HG02973 (cell line): Measurements from ENCODE around the gene GGA1.
"Not testable (repeated sequence)": the region's sequence is repeated elsewhere in the genome, so short reads cannot be mapped to it uniquely, and the experiment has no call there.

Source experiments
- ATAC-seq: cut with Tn5 transposase; IDR thresholded peaks from one replicate; pipeline ENCODE4 v1.9.1; 2021; ENCODE audit warnings: moderate library complexity; ENCODE audit not compliant: unreplicated experiment

GGA1 gene

DNA sequence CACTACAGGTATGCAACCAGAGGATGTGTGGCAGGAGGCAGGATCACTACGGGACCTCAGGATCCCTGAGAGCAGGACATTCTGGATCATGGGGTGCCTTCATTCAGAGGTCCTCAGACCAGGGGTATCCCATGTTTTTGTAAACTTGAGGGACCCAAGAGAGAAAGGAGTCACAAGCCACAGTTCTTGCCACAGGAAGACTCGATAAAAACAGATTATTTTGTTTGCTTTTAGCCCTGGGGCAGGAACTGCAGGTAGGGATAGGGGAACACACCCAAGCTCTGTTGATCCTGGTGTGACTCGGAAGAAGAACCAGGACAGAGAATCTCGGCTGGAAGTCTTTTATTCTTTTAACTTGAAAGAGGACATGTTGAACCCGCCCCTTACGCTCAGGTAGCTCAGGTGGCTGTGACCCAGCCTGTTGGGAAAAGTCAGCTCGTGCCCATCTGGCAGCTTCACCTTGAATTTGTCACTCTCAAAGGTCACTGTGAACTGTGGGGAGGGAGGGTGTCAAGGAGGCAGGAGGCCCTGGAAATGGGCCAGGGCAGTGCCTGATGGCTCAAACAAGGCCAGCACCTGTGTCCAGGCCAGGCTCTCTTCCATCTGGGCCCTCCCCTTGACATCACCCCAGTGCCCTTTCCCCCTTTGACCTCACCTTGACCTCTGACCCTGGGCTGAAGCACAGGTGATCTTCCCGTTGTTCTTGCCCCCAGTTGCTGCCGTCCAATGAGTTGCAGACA, 38.5 kb upstream of the GGA1 start:
- no peak for ATAC-seq

DNA sequence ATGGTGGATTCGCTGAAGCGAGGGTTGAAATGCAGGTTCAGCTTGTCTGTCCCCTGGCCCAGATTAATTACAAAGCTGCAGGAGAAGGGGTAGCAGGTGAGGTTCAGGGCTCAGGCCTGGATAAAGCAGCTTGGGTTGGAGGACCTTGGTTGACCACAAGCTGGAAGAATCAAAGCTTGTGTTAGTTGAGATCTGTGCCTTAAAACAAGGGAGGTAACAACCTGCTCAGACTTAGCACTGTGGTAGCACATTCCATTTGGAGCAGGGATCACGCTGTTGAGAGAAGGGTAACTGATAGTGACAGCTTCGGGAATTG, 38.0 kb upstream of the GGA1 start:
- no peak for ATAC-seq

DNA sequence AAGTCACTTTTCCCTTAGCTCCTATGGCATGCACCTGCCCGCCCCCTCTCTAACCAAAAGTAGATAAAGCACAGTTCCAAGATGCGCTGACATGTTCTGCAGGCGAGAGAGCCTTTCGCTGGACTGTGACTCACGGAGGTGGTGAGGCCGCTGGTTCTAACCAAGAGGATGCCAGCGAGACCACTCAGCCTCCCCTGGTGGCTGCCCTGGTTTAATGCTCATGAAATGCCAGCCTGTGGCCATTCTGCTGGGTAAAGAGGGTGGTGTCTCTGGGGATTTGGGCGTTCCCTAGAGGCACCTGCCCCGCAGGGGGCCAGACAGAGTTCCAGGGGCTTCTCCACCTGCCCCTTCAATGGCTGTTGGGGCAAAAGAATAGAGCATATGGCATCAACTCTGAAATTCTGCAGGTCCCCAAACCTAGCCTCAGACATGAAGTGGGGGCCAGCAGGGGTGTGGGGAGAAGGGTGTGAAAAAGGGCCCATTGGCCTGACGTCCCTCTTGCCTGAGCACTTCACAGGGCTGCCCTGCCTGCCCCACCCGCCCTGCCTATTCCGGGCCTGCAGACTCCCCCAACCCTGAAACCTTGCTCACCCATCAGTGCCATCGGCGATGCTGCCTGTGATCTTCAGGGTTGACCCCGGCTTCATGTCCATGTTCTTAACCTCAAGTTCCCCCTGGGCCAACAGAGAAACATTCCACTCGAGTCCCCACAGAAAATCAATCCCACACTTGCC, 37.2 kb upstream of the GGA1 start:
- no peak for ATAC-seq

DNA sequence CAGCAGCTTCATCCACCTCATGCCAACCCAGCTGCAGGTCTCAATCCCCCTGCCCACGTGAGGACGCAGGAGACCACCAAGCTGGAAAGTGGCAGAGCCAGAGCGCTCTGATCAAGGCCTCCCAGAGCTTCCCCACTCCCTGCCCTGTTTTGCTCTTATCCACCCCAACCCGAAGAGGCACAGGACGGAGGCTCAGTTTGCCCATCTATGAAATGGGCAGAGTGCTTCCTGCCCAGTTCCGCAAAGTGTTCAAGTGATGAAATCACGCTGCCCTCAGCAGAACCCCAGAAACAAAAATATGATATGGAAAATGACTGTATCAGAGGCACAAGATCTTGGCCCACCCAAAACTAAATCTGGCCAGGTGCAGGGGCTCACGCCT, 36.7 kb upstream of the GGA1 start:
- ATAC-seq = no peak

DNA sequence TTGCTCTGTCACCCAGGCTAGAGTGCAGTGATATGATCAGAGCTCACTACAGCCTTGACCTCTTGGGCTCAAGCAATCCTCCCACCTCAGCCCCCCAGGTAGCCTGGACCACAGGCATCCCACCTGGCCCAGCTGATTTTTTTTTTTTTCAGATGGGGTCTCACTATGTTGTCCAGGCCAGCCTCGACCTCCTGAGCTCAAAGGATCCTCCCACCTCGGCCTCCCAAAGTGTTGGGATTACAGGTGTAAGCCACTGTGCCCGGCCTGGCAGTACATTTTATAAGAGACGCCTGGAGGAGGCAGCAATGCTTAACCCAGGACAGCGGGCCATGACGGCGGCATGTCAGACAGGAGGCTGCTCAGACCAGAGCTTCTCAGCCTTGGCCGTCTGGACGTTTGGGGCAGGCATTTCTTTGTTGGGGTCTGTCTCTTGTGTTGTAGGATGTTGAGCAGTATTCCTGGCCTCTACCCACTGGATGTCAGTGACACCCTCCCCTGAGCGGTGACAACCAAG, 33.1 kb upstream of the GGA1 start:
- no peak for ATAC-seq

DNA sequence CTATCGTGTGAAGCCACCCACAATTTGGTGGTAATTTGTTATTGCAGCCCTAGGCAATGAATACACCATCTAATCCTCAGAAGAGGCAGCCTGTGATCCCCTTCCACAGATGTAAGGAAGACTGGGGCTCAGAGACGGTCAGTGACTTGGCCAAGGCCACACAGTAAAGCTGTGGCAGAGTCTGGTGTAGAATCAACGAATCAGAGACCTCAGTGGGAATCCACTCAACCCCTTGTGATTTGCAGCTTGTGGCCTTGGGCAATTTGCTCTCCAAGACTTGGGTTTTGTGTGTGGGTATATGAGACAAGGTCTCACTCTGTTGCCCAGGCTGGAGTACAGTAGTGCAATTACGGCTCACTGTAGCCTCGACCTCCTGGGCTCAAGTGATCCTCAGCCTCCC, 30.6 kb upstream of the GGA1 start:
- no peak for ATAC-seq

DNA sequence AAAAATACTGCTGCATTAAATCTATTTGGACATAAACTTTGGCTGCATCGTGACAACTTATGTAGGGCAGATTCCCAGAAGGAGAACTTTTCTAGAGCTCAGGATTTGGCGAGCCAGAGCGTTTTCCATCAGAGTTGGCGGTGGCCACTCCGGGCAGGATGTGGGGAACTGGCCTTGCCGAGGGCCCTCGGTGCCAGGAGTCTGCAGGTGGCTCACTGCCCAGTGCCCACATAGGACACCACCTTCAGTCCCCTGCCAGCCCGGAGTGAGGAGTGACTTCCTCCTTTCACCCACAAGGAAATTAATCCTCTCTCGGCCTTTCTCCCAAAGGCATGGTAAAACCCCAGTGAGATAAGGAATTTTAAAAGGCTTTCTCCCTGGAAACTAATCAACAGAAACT, 27.1 kb upstream of the GGA1 start:
- ATAC-seq = no peak

DNA sequence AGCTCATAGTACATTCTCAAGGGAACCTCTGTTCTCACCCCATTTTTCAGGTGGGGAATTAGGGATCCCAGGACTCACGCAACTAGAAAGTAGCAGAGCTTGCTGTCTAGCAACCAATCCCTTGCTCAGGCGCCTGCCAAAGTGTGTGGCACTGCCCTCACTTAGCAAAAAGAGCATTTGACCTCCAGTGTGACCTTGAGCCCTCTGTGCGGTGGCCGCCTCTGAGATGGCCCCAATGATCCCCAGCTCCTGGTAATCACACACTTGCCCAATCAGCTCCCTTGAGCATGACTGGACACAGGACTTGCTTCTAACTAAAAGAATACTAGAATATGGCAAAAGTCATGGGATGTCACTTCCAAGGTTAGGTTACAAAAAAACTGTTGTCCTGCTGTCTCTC, 26.1 kb upstream of the GGA1 start:
- no peak for ATAC-seq

DNA sequence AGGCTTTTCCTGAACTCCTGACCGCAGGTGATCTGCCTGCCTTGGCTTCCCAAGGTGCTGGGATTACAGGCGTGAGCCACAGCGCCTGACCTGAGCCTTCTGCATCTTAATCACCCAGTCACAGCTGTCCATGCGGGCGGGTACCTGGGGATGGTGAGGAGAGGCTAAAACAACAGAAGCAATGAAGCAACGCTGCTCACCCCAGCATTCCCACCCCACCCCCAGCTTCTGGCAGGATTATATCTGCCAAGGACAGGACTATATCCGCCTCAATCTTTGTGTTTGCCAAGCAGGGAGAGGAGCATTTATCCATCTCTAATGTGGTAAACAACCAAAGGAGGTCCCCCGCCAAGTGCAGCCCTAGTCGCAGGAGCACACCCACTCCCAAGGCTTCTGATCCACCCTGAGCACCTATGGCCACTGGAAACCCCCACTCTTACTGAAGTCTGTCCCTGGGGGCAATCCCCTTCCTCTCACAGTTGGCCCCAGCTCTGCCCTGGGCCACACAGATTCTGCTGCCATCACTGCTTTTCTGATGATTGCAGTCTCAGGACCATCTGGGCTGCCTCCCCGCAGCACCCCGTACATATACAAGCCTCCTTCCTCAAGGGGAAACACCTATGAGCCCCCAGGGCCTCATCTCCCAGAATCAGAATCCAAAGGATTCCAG, 20.0 kb upstream of the GGA1 start:
- ATAC-seq = no peak

DNA sequence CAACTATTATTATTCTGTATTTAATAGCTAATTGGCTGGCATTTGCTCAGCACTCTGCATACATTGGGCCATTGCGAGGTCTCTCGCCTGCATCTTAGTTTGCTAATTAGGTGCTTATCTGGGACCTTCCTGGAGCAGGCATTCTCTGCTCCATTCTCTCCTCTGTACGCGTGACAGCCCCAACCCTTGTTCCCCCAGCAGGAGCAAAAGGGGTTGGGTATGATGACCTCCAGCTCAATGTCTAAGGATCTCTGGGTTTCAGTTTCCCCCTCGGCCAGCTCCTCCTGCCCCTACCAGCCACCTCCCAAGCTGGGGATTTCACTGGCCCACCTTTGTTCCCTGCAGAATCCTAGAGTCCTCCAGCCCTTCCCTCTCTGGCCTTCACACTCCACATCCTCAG, 19.0 kb upstream of the GGA1 start:
- ATAC-seq = no peak

DNA sequence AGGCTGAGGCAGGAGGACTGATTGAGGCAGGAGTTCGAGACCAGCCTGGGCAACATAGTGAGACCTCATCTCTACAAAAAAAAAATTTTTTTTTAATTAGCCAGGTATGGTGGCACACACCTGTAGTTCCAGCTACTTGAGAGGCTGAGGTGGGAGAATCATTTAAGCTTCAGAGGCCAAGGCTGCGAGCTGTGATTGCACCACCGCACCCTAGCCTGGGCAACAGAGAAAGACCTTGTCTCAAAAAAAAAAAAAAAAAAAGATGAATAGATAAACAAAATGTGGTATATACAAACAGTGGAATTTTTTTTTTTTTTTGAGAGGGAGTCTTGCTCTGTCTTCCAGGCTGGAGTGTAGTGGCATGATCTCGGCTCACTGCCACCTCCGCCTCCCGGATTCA, 17.6 kb upstream of the GGA1 start:
- ATAC-seq = not testable (repeated sequence)

DNA sequence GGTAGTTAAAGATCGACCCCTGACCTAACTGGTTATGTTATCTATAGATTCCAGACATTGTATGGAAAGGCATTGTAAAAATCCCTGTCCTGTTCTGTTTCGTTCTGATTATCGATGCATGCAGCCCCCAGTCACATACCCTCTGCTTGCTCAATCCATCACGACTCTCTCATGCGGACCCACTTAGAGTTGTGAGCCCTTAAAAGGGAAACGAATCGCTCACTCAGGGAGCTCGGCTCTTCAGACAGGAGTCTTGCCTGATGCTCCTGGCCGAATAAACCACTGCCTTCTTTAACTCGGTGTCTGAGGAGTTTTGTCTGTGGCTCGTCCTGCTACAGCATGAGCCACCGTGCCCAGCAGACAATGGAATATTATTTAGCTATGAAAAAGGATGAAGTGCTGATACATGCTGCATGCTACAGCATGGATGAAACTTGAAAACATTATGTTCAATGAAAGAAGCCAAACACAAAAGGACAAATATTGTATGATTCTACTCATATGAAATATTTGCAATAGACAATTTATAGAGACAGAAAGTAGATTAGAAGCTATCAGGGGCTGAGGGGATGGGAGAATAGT, 16.7 kb upstream of the GGA1 start:
- ATAC-seq = no peak

DNA sequence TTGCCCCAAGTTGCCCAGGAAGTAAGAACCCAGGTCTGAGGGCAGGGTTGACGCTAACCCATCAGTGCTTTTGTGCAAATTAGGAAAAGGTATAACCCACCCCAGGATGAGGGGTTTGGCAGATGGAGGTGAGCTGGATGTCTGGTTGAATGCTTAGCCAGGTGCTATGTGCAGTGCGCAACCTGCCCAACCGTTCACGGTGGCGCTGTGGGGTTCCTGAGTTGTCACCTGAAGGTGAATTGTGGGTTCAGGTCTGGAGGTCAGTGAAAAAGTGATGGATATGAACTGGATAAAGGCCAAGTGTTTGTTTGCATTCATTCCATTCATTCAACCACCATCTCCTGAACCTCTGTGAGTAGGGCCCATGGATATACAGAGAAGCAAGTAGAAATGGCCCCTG, 14.4 kb upstream of the GGA1 start:
- ATAC-seq = no peak

DNA sequence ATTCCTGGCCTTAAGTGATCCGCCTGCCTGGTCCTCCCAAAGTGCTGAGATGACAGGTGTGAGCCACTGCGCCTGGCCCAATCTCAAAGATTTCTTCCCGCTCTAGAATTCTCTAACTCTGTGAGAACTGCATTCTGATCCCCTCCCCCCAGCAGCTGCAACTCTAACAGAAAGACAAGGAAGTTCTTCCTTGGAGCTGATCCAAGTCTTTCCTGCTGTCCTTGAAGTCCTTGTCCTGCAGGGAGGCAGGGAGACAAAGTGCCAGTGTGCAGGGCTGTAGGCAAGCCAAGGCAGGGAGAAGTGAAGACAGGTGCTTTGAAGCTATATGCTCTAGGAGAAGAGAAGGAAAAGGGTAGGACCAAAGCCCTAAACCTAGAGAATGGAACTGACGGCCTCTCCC, 9.5 kb upstream of the GGA1 start:
- ATAC-seq = no peak

DNA sequence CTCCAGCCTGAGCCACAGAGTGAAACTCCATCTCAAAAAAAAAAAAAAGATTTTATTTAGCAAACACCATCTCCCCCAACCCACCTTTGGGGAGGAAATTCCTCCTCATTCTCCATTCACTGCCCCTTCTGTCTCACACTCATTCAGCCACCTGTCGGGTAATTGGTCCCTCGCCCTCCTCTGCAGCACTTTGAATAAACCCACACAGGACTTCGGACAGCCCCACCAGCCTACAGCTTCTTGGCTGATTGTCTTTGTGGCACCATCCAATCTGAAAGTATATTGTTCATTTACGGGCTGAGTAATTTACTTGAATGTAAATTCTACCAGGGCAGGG, 7.5 kb upstream of the GGA1 start:
- ATAC-seq = no peak

DNA sequence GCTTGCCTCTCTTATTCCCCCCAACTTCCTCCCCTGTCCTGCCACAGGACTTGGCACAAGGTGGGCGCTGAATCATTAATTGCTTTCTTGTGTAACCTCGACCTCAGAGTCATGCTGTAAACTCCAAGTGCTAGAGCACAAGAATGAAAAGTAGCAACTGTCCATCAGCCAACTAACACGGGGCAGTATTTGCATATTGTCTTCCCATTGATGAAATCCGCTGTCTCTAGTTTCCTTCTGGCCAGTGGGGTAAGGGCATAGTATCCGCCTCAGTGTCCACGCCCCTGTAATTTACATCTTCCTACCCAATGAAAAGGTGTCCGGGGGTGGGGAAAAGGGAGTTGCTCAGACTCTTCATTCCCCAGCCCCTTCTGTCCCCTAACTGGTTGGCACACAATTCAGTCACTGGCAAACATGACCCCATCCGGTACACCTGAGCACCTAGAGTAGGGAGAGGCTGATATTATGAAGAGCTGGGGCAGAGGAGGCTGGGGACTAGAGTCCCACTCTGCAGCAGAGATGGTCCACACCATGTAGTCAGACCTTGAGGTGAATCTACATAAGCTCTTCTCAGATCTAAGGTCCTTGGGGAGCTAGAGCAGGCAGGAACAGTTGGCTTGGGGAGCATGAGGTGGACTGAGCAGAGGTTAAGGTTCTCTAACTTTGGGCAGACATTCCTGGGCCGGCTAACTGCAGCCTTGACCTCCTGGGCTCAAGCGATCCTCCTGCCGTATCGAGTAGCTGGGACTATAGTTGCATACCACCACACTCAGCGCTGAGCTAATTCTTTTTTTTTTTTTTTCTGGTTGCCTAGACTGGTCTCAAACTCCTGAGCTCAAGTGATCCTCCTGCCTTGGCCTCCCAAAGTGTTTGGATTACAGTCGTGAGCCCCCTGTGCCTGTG, 6.8 kb upstream of the GGA1 start:
- no peak for ATAC-seq

DNA sequence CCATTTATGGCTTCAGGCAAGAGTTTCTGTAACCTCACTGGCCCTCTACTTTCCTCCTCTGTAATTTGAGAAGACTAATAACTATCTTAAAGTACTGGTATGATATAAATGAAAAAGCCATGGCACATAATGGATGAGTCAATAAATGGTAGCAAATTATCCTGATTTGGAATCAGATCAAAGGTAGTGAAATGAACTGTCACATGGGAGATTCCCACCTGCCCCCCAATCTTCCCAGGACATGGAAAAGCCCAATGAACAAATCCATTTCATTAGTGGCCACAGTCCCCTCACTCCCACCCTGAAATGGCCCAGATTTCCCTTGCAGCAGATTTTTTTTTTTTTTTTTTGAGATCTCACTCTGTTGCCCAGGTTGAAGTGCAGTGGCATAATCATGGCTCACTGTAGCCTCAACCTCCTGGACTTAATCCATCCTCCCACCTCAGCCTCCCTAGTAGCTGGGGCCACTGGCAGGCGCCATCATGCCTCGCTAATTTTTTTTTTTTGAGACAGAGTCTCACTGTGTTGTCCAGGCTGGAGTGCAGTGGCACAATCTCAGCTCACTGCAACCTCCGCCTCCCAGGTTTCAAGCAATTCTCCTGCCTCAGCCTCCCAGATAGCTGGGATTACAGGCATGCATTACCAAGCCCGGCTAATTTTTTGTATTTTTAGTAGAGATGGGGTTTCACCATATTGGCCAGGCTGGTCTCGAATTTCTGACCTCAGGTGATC, 5.9 kb upstream of the GGA1 start:
- ATAC-seq = not testable (repeated sequence)

DNA sequence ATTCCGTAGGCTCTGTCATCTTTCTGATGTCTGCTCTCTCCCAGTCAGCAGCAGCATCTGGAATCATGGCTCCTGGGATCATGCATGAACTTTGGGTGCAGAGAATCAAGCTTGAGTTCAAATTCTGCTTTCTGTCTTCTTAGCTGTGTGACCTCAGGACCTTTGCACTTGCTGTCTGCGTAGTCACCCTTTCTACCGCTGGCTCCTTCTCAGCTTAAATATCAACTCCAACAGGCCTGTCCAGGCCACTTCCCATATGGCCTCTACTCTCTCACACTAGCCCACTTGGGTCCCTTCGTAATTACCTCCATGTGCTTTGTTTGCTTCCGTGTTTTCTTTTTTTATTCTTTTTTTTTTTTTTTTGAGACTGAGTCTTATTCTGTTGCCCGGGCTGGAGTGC, 4.6 kb upstream of the GGA1 start:
- ATAC-seq = no peak

DNA sequence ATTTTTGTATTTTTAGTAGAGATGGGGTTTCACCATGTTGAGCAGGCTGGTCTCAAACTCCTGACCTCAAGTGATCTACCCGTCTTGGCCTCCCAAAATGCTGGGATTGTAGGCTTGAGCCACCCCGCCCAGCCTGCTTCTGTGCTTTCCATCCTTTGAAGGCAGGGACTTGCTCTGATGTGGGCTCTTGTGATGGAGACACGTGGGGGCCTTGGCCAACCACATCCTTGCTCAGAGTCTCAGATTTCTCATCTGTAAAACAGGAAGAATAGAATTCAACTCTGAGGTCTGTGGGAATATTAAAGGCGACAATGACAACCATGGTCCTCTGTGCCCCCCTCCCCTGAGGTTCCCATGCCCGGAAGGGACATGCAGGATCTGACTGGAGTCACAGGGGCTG, 3.8 kb upstream of the GGA1 start:
- ATAC-seq = no peak
